Liver (tissue), 9 donors: Measurements from ENCODE around the gene PRPSAP1. TPM values are rescaled to one million over a fixed set of nuclear protein-coding genes. Genes with fewer than 3 reads are reported as not detected.

Experiments used
- DNase-seq: peaks from one replicate; pipeline ENCODE4 v3.0.0-alpha.2; 2017; ENCODE audit warnings: low spot score
- H3K27ac ChIP-seq, 2 donors: one replicate each; pipeline ENCODE4 v1.7.0; 2013; ENCODE audit warnings: inconsistent platforms in 2 of 2, low read length in 2 of 2, control low read depth in 1 of 2, low read depth in 1 of 2, mild to moderate bottlenecking in 1 of 2
- H3K27me3 ChIP-seq, 4 donors: one replicate each; pipeline versions ENCODE4 v1.6.1 to v1.7.0; 2013; ENCODE audit warnings: low read length in 3 of 4, inconsistent platforms in 1 of 4, mild to moderate bottlenecking in 1 of 4, moderate library complexity in 1 of 4; ENCODE audit not compliant: control insufficient read depth in 4 of 4, insufficient read depth in 4 of 4
- H3K36me3 ChIP-seq, 4 donors: one replicate each; pipeline versions ENCODE4 v1.6.1 to v1.7.0; 2013; ENCODE audit warnings: low read length in 3 of 4, mild to moderate bottlenecking in 3 of 4, low read depth in 1 of 4, moderate library complexity in 1 of 4; ENCODE audit not compliant: control insufficient read depth in 4 of 4, insufficient read depth in 3 of 4
- H3K4me1 ChIP-seq, 4 donors: one replicate each; pipeline versions ENCODE4 v1.6.1 to v1.7.0; 2013; ENCODE audit warnings: low read length in 3 of 4, mild to moderate bottlenecking in 3 of 4, moderate library complexity in 1 of 4; ENCODE audit not compliant: control insufficient read depth in 4 of 4, insufficient read depth in 4 of 4
- H3K4me3 ChIP-seq, 3 donors: one replicate each; pipeline versions ENCODE4 v1.6.1 to v1.7.0; 2013; ENCODE audit warnings: low read length in 3 of 3, control low read depth in 1 of 3, low read depth in 1 of 3, mild to moderate bottlenecking in 1 of 3
- H3K9ac ChIP-seq, 2 donors: one replicate each; pipeline ENCODE4 v1.7.0; 2013; ENCODE audit warnings: low read length in 2 of 2, mild to moderate bottlenecking in 2 of 2, moderate library complexity in 2 of 2, control low read depth in 1 of 2, low read depth in 1 of 2
- H3K9me3 ChIP-seq, 4 donors: one replicate each; pipeline versions ENCODE4 v1.6.1 to v1.7.0; 2013; ENCODE audit warnings: low read length in 3 of 4; ENCODE audit not compliant: control insufficient read depth in 4 of 4
- ATF3 ChIP-seq: IDR thresholded peaks from 2 replicates; pipeline ENCODE4 v1.6.1; 2016; ENCODE audit warnings: antibody characterized with exemption
- CTCF ChIP-seq: fragments of 150-350 bp; IDR thresholded peaks from 2 replicates; pipeline ENCODE4 v1.5.1; 2017; ENCODE audit warnings: improper control_type of control experiment, low read depth, low read length; ENCODE audit not compliant: missing input control
- FOXA2 ChIP-seq: IDR thresholded peaks from 2 replicates; pipeline ENCODE4 v1.6.1; 2016; ENCODE audit warnings: antibody characterized with exemption
- HNF4G ChIP-seq: IDR thresholded peaks from 2 replicates; pipeline ENCODE4 v1.6.1; 2016; ENCODE audit warnings: antibody characterized with exemption
- NR2F2 ChIP-seq: IDR thresholded peaks from 2 replicates; pipeline ENCODE4 v1.6.1; 2016; ENCODE audit warnings: antibody characterized with exemption
- REST ChIP-seq: IDR thresholded peaks from 2 replicates; pipeline ENCODE4 v1.6.1; 2016; ENCODE audit warnings: antibody characterized with exemption, mild to moderate bottlenecking
- RXRA ChIP-seq, 2 donors: IDR thresholded peaks; 2 replicates each; pipeline ENCODE4 v1.6.1; 2017 to 2018; ENCODE audit warnings: antibody characterized with exemption in 2 of 2, mild to moderate bottlenecking in 1 of 2
- TAF1 ChIP-seq: conservative IDR thresholded peaks from 2 replicates; pipeline ENCODE4 v1.6.1; 2016; ENCODE audit warnings: antibody characterized with exemption, mild to moderate bottlenecking
- ZBTB33 ChIP-seq: IDR thresholded peaks from 2 replicates; pipeline ENCODE4 v1.6.1; 2016; ENCODE audit warnings: antibody characterized with exemption
- WGBS: extraction: QIAGEN DNeasy Blood & Tissue Kit; methylation state at CpG from one replicate; pipeline ENCODE4 v1.1.7; 2013; 5-methylcytosine and 5-hydroxymethylcytosine counted together
- polyA plus RNA-seq, 2 donors: library from polyadenylated mRNA; stranded (reverse) in 1 of 2; unstranded in 1 of 2; fragments of 200-250 nt in 1 of 2; fragments of >200 nt in 1 of 2; fragmentation: Nextera tagmentation in 1 of 2; extraction: Ambion mirVana in 1 of 2; gene quantifications; one replicate each; pipeline versions ENCODE4 v1.2.1 to v1.2.3, GENCODE V29; 2013 to 2015
- total RNA-seq, 2 donors: library from RNA; depleted of rRNA; stranded (reverse); fragments of >200 nt; gene quantifications; one replicate each; pipeline ENCODE4 v1.2.3, GENCODE V29; 2014
- TF ChIP-seq, protein P1 (sequence below): IDR thresholded peaks from 2 replicates; pipeline ENCODE4 v1.6.1; 2016; ENCODE audit warnings: antibody characterized with exemption
- donor health status: healthy.
- donor health status: healthy.
- donor health status: healthy.
- donor health status: healthy.
- donor health status: healthy.

PRPSAP1 gene
- total and polyA plus RNA-seq, 4 donors, result 21.4 to 78.1 (median 52.6) TPM

GRCh38 chr17:76357597-76358158, 4.0 kb upstream of the PRPSAP1 start:
- Histone ChIP-seq H3K27me3 (no peaks in the 10 kb centered on the region), H3K27ac (no peak overlapping the region), H3K4me1 (peaks cover 0 to 9% (median 5%) of the 10 kb centered on the region in 4 donors)

DNA sequence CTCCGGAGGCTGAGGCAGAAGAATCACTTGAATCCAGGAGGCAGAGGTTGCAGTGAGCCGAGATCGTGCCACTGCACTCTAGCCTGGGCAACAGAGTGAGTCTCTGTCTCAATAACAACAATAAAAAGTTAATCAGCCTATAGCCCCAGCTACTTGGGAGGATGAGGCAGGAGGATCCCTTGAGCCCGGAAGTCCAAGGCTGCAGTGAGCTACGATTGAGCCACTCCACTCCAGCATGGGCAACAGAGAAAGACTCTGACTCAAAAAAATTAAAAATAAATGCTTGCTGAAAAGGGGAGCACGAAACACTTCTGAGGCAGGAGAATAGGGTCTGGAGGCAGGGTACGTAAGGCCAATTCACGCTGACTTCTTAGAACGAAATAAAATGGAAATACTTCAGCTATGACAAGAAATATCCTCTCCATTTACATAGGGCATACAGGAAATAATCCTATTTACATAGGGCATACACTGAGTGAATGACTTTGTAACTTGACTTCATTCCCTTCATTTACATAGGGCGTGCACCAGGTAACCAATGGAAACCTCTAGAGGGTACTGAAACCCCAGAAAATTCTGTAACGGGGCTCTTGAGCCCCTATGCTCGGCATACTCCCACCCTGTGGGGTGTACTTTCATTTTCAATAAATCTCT, 3.2 kb upstream of the PRPSAP1 start:
- H3K4me3 ChIP-seq, result no peak overlapping the region
- WGBS, result 77% methylated on average over 12 of the region's 12 CpGs
- no peak overlapping the region for H3K27ac ChIP-seq
- no peaks in the 10 kb centered on the region for H3K9me3 ChIP-seq
- no peak for DNase-seq
- no peaks in the 10 kb centered on the region for H3K27me3 ChIP-seq
- H3K4me1 ChIP-seq, result peaks cover 0 to 10% (median 8%) of the 10 kb centered on the region in 4 donors
- H3K36me3 ChIP-seq, result no peaks in the 10 kb centered on the region
- no peak overlapping the region for H3K9ac ChIP-seq
- TF ChIP-seq CTCF (no peak), ZBTB33 (no peak), NR2F2 (no peak), RXRA (IDR thresholded peaks at IDR 0.05) (no peak), HNF4G (no peak), REST (no peak), FOXA2 (no peak)
- TF ChIP-seq, protein P1, sequence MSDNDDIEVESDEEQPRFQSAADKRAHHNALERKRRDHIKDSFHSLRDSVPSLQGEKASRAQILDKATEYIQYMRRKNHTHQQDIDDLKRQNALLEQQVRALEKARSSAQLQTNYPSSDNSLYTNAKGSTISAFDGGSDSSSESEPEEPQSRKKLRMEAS, result no peak

More at GRCh38 chr17:76357597-76358158, 4.0 kb upstream of the PRPSAP1 start:
- WGBS, result 89% methylated on average over 6 of the region's 6 CpGs
- Histone ChIP-seq H3K9ac (no peak overlapping the region), H3K9me3 (no peaks in the 10 kb centered on the region), H3K36me3 (no peaks in the 10 kb centered on the region), H3K4me3 (no peak overlapping the region)
- TF ChIP-seq TAF1, result no peak
- no peak for TF ChIP-seq ZBTB33
- no peak for TF ChIP-seq CTCF
- TF ChIP-seq ATF3, result no peak
- no peak for DNase-seq
